Measurements from ENCODE around the gene MPO. TPM values are rescaled to one million over a fixed set of nuclear protein-coding genes. Genes with fewer than 3 reads are reported as not detected.

Gene MPO
- total RNA-seq, 1 donor from 2014 or later = not detected

DNA sequence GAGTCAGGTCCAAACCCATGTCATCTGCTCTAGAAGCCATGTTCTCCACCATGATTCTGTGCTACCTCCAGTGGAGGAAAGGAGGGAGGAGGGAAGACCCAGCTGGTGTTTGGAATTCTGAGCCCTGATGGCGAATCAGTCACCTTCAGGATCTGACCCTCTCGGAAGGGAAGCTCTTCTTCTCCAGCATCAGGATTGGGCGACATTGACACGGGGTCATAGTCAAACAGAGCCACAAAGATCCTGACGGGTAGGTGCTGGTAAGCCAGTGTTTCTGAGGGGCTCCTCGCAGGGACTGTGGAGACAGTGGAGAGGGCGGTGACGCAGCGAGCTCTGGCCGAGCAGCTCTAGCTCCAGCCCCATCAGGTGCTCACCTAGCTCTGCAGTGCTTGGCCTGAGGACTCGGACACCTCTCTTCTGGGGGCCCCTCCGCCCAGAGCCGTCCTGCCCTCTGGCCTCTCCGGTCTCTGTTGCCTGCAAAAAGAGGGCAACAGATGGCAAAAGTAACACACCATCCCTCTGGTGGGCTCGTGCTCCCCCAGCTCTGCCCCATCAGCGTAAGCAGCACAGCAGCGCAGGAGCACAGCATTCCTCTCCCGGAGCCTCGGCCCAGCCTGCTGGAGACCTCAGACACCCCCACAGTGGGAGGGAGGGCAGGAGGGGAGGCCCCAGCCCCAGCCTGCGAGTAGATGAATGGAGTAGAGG, 26.9 kb upstream of the MPO start:
- DNase-seq (ENCODE audit: low read depth in 2 of 2) = no peak

GRCh38 chr17:58306131-58306951, 25.6 kb upstream of the MPO start:
- DNase-seq (ENCODE audit: low read depth in 2 of 2) = no peak

DNA sequence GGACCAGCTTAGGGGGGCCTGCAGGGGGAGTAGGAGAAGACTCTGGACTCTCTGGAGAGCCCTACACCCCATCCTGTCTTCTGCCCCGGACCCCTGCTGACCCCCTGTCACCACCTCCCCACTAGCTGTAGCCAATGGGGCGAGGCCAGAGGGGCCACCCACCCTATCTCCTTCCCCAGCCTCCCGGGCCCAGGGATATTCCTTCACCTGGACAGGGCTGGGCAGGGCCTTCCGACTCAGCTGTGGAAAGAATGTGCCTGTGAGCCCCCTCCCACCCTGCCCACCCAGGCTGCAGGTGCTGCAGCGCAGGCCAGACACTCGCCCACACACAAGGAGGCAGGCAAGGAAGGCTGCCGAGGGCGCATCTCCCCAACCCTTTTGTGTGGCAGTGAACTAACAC, 24.9 kb upstream of the MPO start:
- DNase-seq (ENCODE audit: low read depth in 2 of 2) = no peak

DNA sequence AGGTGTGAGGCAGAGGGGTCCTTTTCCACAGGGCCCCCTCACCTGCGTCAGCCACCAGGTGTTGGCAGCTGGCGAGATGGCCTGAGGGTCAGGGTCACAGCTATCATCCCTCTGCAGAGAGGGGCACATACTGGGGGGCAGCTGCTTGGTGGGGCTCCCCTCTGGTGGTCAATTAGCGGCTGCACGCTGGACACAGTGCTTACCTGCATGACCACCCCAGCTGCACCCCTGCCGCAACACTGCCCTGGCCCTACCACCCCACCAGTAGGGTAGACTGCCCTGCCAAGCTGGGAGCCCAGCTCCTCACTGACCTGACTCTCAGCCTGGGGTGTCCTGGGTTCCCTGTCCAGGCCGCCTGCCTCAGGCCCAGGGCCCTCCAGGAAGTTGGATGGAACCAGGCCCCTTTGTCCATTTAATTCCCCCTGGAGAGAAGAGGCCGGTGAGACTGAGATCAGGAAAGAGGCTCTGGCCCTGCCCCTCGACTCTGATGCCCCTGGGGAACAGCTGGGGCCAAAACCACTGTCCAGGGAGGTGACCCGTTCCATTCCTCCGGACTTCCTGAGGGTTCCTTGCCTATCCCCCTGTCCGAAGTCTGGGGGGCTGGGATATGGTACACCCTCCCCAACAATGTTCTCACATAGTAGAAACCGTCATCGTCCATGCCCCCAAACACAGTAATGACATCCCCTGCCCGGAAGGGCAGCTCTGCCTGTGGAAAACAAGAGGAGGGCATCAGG, 24.2 kb upstream of the MPO start:
- DNase-seq (ENCODE audit: low read depth in 2 of 2) = no peak

- peak in 1 of 2 donors; percentile 36 for DNase-seq (ENCODE audit: low read depth in 2 of 2)
Observed at GRCh38 chr17:58303971-58304749, 23.4 kb upstream of the MPO start.

GRCh38 chr17:58302919-58303585, 22.3 kb upstream of the MPO start:
- no peak for DNase-seq (ENCODE audit: low read depth in 2 of 2)

GRCh38 chr17:58302171-58302918, 21.6 kb upstream of the MPO start:
- no peak for DNase-seq (ENCODE audit: low read depth in 2 of 2)

GRCh38 chr17:58301504-58302150, 20.9 kb upstream of the MPO start:
- no peak for DNase-seq (ENCODE audit: low read depth in 2 of 2)

DNA sequence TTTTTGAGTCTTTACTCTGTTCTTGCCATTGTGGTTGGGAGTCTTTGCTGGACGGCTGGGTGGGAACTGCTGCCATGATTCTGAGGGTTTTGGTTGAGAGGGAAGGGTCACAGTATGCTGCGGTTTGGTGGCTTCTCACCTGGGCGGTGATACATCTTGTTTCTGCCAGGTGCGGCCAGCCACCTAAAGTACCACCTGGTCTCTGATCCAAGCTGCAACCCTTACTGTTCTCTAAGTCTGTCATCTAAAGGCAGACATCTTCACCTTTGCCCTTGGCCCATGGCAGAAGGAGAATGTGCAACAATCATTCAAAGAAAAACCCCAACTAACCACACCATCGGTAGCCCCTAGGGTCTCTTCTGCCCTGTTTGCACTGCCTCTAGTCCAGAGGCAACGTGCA, 19.6 kb upstream of the MPO start:
- no peak for DNase-seq (ENCODE audit: low read depth in 2 of 2)

- DNase-seq (ENCODE audit: low read depth in 2 of 2) = no peak
Observed at GRCh38 chr17:58294034-58294433, 13.3 kb upstream of the MPO start.

DNA sequence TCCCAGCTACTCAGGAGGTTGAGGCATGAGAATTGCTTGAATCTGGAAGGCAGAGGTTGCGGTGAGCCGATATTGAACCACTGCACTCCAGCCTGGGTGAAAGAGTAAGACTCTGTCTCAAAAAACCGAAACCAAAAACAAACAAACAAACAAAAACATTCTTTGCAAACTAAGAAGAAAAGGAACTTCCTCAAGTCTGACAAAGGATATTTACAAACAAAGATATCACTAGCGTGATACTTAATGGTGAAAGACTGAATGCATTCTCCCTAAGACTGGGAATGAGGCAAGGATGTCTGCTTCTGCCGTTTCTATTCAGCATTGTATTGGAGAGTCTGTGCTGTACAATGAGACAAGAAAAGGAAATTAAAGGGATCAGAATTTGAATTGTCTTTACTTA, 10.5 kb upstream of the MPO start:
- no peak for DNase-seq (ENCODE audit: low read depth in 2 of 2)

DNA sequence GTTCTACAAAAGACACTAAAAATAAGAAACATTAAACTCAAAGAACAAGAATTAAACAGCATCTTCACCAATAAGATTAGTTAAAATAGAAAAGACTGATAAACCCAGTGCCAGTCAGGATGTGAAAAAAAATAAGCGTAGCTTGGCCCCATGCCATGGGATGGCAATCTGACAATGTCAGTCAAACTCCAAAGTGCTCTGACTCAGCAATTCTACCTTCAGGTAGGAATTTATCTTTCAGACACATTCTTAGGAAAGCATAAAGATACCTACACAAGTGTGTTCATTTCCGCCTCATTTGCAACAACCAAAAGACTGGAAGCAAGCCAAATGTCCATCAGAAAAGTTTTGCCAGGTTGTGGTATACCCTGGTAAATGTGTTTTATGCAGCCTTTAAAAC, 9.1 kb upstream of the MPO start:
- DNase-seq (ENCODE audit: low read depth in 2 of 2) = no peak

- no peak for DNase-seq (ENCODE audit: low read depth in 2 of 2)
Observed at GRCh38 chr17:58285422-58285810, 4.7 kb upstream of the MPO start.

- no peak for DNase-seq (ENCODE audit: low read depth in 2 of 2)
Observed at GRCh38 chr17:58284613-58285421, 4.1 kb upstream of the MPO start.

DNA sequence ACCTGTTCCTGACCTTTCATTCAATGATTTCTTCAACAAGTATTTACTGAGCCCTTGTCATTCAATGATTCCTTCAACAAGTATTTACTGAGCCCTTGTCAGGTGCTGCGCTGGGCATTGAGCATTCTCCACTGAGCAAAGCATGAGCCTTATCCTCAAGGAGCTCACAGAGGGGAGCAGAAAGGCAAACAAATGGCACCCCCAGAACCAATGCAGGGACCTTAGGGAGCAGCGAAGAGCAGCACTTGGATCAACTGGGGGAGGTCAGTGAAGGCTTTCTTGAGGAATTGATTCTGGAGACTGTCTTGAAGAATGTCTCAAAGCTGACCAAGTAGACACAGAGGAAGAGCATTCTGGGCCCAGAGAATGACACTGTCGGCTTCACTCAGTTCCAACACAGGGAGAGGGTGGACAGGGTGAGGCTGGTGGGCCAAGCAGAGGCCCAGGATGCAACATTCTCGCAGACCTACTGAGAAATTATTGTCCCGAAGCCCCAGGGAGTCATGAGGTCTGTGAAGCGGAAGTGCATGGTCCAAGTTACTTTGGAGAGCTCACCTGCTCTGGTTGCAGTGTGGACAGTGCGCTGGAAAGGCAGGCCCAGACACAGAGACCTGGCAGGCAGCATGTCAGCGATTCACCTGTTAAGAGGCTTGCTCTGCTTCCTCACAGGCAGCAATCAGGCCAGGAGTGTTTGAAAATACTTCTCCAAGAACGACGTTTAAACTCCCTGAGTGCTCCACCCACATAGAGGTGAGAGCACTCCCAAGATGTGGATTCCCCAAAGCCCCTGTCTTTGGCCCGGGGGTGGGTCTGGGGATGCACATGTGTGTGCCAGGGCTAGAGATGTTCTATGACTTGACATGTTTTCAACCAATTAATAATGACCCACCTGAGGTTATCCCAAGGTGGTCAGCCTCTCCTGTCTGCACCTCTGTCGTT, 3.2 kb upstream of the MPO start:
- DNase-seq (ENCODE audit: low read depth in 2 of 2) = no peak

DNA sequence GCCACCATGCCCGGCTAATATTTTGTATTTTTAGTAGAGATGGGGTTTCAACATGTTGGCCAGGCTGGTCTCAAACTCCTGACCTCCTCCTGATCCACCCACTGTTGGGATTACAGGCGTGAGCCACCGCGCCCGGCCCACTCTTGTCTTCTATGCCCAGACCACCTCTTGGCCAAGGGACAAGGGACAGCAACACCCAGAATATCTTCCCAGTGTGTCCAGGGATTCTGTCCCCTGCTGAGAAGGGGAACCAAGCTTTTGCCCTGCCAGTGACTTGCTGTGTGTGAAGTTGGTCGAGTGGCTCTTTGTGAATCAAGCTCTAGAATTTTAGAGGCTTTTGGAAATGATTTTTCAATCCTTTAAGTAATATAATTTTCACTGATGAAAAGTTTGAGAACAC, 1.7 kb upstream of the MPO start:
- no peak for DNase-seq (ENCODE audit: low read depth in 2 of 2)

DNA sequence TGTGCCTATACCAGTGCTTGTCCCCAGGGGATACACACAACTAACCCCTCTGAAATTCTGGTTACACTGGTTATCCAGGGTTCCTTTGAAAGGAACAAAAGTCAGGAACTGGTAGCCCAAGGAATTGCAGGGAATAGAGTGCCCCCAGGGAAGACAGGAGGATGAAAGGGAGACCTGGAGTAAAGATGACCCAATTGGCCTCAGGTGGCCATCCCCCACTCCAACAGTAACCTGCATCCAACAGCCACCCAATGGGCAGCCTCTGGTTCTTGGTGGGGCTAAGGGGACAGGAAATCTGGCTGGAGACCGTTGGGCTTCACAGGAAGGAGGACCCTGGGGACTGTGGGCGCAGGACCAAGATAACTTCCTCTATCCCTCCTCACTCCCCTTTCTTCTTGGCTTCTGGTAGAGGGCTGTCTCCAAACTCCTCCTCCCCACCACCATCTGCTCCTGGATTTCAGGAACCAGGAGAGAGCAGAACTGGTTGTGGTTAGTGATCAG, 826 bp upstream of the MPO start:
- DNase-seq (ENCODE audit: low read depth in 2 of 2) = no peak
